GM18951 (cell line): ENCODE results near the gene SNAPC2.
"Not testable (repeated sequence)": the region's sequence is repeated elsewhere in the genome, so short reads cannot be mapped to it uniquely, and the experiment has no call there.

Source experiments
- POLR2A ChIP-seq: IDR thresholded peaks from 4 replicates; pipeline ENCODE4 v1.6.1; 2011; ENCODE audit warnings: mild to moderate bottlenecking; ENCODE audit not compliant: insufficient read length, insufficient read depth; ENCODE audit errors: extremely low read depth
- in situ Hi-C: fragments of 300-500 bp; cut with MboI; formaldehyde crosslinking; loops from one replicate; pipeline ENCODE4 v1.12.0; 2022; ENCODE audit warnings: low sequenced_read_pairs, mixed read lengths, inconsistent platforms; ENCODE audit not compliant: unreplicated experiment

Gene SNAPC2

GRCh38 chr19:7924651-7925170 lies 4.6 kb downstream of the SNAPC2 start:
- in situ Hi-C loops: no loop called here
- TF ChIP-seq POLR2A: no peak

GRCh38 chr19:7925171-7925851 lies 5.2 kb downstream of the SNAPC2 start:
- in situ Hi-C loops: no loop called here
- TF ChIP-seq POLR2A: no peak

GRCh38 chr19:7926021-7926726 lies 6.0 kb downstream of the SNAPC2 start, which contains the start of gene CTXN1:
CTXN1 (minus strand) TSS chr19:7926135; CDS start chr19:7925538, 597 bp downstream.
- no peak for TF ChIP-seq POLR2A
- in situ Hi-C loops: no loop called here

- TF ChIP-seq POLR2A: no peak
- in situ Hi-C loops: no loop called here
Observed at GRCh38 chr19:7926727-7927604, 6.8 kb downstream of the SNAPC2 start.

DNA sequence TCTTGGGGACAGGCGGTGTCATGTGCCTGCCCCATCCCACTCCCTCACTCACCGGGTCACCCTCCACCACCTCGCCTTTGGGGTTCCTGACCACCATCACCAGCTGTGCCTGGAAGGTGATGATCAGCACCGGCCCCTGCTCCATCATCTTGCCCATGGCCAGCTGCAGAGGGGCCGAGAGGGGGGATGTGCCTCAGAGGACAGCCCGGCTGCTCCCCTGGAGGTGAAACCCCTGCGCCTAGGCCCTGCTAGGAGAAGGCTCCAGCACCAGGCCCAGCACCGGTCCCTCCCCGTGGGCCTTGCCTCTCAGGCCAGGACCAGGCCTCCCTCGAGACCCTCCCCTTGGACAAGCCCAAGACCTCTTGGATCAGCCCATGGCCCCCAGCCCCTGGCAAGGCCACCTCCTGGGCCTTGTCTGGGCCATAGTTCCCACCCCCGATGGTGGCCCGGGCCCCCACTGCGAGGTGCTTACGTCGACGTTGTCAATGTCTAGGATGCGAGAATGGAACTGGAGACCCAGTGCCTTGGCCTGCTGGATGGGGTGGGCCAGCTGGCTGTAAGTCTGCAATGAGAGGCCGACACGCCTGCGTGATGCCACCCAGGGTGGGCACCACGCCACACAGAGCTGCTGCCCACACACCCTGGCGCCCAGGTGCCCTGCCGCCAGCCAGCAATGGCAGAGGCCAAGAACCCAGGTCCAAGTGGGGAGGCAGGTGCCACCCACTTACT lies 7.6 kb downstream of the SNAPC2 start:
- no peak for TF ChIP-seq POLR2A
- in situ Hi-C loops: no loop called here

DNA sequence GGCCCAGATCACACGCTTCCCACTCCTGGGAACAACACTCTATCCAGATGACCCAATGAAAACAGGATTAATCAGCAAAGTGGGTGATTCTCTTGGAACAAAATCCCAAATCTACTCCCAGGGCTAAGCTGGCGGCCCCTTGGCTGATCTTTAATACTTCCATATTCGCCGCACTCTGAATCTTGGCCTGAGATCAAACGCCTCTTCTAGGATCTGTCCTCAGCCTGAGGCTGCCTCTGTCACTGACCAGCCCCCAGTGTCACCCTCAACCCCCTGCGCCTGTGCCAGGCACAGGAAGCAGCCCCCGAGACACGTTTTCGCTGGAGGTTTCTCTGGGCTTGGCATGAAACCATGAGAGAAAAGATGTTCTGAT lies 8.2 kb downstream of the SNAPC2 start:
- TF ChIP-seq POLR2A: no peak
- in situ Hi-C loops: no loop called here

- TF ChIP-seq POLR2A: no peak
- in situ Hi-C loops: no loop called here
Observed at GRCh38 chr19:7928741-7929701, 8.9 kb downstream of the SNAPC2 start.

GRCh38 chr19:7930030-7930429 lies 9.9 kb downstream of the SNAPC2 start:
- in situ Hi-C loops: not testable (repeated sequence)

GRCh38 chr19:7930765-7931164 lies 10.6 kb downstream of the SNAPC2 start:
- in situ Hi-C loops: no loop called here

DNA sequence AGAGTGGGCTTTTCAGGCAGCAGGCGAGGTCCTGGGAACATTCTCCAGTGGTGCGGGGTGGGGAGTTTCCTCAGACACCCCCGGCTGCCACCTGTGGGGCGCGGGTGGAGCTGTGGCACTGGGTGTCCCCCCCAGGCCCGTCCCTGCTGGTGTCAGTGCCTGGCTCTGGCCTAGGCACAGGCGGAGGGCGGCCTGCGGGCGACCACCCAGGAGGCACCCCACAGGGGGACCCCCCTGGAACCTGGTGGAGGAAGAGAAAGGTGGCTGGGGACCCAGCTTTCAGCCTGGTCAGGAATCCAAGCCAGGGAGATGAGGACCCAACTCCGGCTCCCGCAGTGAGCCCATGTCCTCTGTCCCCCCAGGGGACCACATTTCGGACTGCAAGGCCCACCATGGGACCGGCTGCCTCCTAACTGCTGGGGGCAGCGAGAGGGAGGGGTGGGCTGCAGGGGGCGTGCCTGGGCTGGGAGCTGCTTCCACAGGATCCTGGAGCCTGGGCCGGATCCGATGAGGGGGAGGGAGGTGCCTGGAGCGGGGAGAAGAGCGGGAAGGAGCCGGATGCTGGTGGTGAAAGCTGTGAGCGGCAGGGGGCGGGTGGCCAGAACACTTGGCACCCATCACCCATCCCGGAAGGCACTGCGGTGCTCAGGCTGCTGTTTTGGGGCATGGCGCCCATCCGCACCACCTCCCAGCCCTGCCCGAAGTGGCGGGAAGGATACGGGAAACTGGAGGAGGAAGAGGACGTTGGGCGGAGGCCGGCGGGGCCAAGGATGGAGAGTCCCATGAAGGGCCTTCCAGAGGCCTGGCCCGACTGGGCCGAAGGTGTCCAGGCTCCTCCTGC lies 11.3 kb downstream of the SNAPC2 start:
- TF ChIP-seq POLR2A: no peak
- in situ Hi-C loops: no loop called here

More at GRCh38 chr19:7930765-7931164, 10.6 kb downstream of the SNAPC2 start:
- TF ChIP-seq POLR2A: no peak
